Measurements from ENCODE around the gene IRF3. TPM values are rescaled to one million over a fixed set of nuclear protein-coding genes. Genes with fewer than 3 reads are reported as not detected.

IRF3 gene
- total RNA-seq, 1 experiment from 2014 or later, result 181 TPM

- Histone ChIP-seq H3K9me2 (ENCODE audit: insufficient read depth) (no peaks in the 10 kb centered on the region), H3K27ac (no peak overlapping the region), H3K79me2 (ENCODE audit: low read depth) (no peaks in the 10 kb centered on the region), H4K20me1 (ENCODE audit: insufficient read depth) (no peaks in the 10 kb centered on the region), H3F3A (ENCODE audit: insufficient read depth, low read depth) (peaks cover 10% of the 10 kb centered on the region; the same call in 1 of the 2 replicates), H3K4me3 (no peak overlapping the region), H3K9me3 (ENCODE audit: insufficient read depth, low read depth) (no peaks in the 10 kb centered on the region), H3K4me1 (replicated peaks; ENCODE audit: insufficient read depth) (no peaks in the 10 kb centered on the region), H3K27me3 (ENCODE audit: insufficient read depth, low read depth) (no peaks in the 10 kb centered on the region), H3K36me3 (ENCODE audit: low read depth) (no peaks in the 10 kb centered on the region), H3K4me2 (no peak overlapping the region), H2AFZ (no peak overlapping the region)
- CTCF ChIA-PET, result no interaction called here
- intact Hi-C loops (cut with micrococcal nuclease; ENCODE audit: unreplicated experiment), result no loop called here
- BruUV-seq (replicated peaks), result no TSS peak
- POLR2A ChIA-PET (ENCODE audit: unreplicated experiment), result no interaction called here
- DNase-seq, result no peak
- TF ChIP-seq EZH2 (IDR thresholded peaks at IDR 0.05; ENCODE audit: low read depth), result no peak
- TF ChIP-seq CTCF (conservative IDR thresholded peaks at IDR 0.05), result no peak
Observed at GRCh38 chr19:49704888-49705642, 39.4 kb upstream of the IRF3 start.

GRCh38 chr19:49701271-49701786 lies 35.7 kb upstream of the IRF3 start:
- Histone ChIP-seq H3F3A (ENCODE audit: insufficient read depth, low read depth) (peaks cover 18% of the 10 kb centered on the region; the same call in 1 of the 2 replicates), H4K20me1 (ENCODE audit: insufficient read depth) (no peaks in the 10 kb centered on the region), H3K9me3 (ENCODE audit: insufficient read depth, low read depth) (no peaks in the 10 kb centered on the region), H3K27me3 (ENCODE audit: insufficient read depth, low read depth) (no peaks in the 10 kb centered on the region), H3K4me3 (no peak overlapping the region), H3K27ac (no peak overlapping the region), H3K4me2 (no peak overlapping the region), H3K79me2 (ENCODE audit: low read depth) (no peaks in the 10 kb centered on the region), H3K36me3 (ENCODE audit: low read depth) (no peaks in the 10 kb centered on the region), H3K9me2 (ENCODE audit: insufficient read depth) (no peaks in the 10 kb centered on the region), H3K4me1 (replicated peaks; ENCODE audit: insufficient read depth) (no peaks in the 10 kb centered on the region), H2AFZ (no peak overlapping the region)
- no peak for DNase-seq
- TF ChIP-seq CTCF (conservative IDR thresholded peaks at IDR 0.05), result no peak
- TF ChIP-seq EZH2 (IDR thresholded peaks at IDR 0.05; ENCODE audit: low read depth), result no peak
- CTCF ChIA-PET, result no interaction called here
- no TSS peak for BruUV-seq (replicated peaks)
- intact Hi-C loops (cut with micrococcal nuclease; ENCODE audit: unreplicated experiment), result no loop called here
- POLR2A ChIA-PET (ENCODE audit: unreplicated experiment), result no interaction called here

DNA sequence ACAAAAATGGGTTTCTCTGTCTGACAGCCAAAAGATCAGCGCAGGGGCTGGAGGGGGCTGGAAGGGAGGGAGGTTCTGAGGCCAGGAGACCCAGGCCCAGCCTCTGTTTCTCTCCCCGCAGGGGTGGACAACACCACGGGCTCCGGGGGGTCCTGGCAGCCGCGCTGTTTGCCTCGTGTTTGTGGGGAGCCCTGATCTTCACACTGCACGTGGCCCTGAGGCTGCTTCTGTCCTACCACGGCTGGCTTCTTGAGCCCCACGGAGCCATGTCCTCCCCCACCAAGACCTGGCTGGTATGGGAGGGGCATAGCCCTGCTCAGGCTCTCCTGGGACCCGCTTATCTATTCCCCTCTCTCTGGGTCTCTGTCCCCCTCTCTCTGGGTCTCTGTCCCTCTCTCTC lies 34.9 kb upstream of the IRF3 start:
- CTCF ChIA-PET, result interaction anchor here (0.6 kb wide), 1 partner anchor 22 kb away, joined by 7 read pairs; no protein-coding TSS in a partner anchor
- Histone ChIP-seq H3K79me2 (ENCODE audit: low read depth) (no peaks in the 10 kb centered on the region), H3K4me1 (replicated peaks; ENCODE audit: insufficient read depth) (no peaks in the 10 kb centered on the region), H3K36me3 (ENCODE audit: low read depth) (no peaks in the 10 kb centered on the region), H2AFZ (no peak overlapping the region), H3F3A (ENCODE audit: insufficient read depth, low read depth) (peaks cover 18% of the 10 kb centered on the region; the same call in 1 of the 2 replicates), H4K20me1 (ENCODE audit: insufficient read depth) (no peaks in the 10 kb centered on the region), H3K9me2 (ENCODE audit: insufficient read depth) (no peaks in the 10 kb centered on the region), H3K9me3 (ENCODE audit: insufficient read depth, low read depth) (no peaks in the 10 kb centered on the region), H3K27ac (no peak overlapping the region), H3K4me2 (no peak overlapping the region), H3K4me3 (no peak overlapping the region), H3K27me3 (ENCODE audit: insufficient read depth, low read depth) (no peaks in the 10 kb centered on the region)
- POLR2A ChIA-PET (ENCODE audit: unreplicated experiment), result no interaction called here
- TF ChIP-seq EZH2 (IDR thresholded peaks at IDR 0.05; ENCODE audit: low read depth) (no peak), CTCF (conservative IDR thresholded peaks at IDR 0.05) (no peak)
- no peak for DNase-seq
- intact Hi-C loops (cut with micrococcal nuclease; ENCODE audit: unreplicated experiment), result no loop called here
- no TSS peak for BruUV-seq (replicated peaks)
